ENCODE data around the gene ATP5ME.
"Not testable (repeated sequence)": the region's sequence is repeated elsewhere in the genome, so short reads cannot be mapped to it uniquely, and the experiment has no call there.

ATP5ME gene

DNA sequence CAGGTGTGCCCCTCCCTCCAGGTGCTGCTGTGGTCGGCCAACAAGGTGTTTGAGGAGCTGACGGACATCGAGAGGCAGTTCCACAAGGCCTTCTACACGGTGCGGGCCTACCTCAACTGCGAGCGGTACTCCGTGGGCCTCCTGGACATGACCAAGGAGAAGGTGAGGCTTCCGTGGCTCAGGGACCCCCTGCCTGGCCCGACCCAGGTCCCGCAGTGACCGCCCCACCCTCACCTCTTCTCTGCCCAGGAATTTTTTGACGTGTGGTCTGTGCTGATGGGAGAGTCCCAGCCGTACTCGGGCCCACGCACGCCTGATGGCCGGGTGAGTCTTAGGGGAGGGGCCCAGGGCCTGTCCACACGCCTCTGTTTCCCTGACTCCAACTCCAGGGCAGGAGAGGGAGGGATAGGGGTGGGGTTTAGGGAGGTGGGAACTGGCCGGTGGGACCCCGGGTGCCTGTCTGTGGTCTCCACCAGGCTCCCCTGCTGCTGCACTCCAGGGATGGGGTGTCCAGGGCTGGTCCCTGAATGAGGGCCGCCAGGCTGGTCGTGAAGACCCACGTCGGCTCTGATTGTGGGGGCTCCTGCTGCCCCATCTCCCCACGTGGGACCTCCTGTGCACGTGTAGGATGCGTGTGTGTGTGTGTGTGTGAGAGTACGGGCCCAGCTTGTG, 20.1 kb downstream of the ATP5ME start:
- no peak for DNase-seq

DNA sequence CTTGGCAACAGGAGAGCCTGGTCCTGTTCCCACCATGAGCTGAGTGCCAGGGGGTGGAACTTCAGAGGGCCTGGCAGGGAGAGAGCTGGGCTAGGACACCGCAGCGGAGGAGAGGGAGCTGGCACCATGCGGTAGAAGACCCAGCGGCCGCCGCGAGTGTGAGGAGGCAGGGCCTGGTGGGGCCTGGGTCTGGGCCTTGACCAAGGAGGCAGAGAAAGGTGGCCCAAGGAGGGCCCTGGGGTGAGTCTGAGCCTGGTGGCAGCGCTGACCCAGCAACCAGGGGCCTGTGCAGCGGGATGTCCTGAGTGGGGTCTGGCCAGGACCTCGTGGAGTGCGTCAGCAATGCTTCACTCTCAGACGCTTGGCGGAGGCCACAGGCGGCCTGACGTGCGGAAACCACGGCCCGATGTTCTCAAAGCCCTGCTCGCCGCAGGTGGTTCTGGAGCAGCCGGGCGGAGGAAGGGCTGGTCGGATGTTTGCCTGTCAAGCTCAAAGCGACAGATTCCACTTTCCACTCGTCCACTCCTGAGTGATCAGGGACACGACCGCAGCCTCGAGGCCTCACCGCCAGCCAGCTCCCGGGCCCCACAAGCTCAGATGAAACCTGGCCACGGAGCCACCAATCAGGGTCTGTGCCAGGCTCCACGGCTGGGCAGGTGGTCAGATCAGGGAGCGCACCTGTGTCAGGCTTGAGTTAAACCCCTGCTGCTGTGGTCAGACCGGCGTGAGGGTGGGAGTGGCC, 20.8 kb downstream of the ATP5ME start:
- DNase-seq: no peak

DNA sequence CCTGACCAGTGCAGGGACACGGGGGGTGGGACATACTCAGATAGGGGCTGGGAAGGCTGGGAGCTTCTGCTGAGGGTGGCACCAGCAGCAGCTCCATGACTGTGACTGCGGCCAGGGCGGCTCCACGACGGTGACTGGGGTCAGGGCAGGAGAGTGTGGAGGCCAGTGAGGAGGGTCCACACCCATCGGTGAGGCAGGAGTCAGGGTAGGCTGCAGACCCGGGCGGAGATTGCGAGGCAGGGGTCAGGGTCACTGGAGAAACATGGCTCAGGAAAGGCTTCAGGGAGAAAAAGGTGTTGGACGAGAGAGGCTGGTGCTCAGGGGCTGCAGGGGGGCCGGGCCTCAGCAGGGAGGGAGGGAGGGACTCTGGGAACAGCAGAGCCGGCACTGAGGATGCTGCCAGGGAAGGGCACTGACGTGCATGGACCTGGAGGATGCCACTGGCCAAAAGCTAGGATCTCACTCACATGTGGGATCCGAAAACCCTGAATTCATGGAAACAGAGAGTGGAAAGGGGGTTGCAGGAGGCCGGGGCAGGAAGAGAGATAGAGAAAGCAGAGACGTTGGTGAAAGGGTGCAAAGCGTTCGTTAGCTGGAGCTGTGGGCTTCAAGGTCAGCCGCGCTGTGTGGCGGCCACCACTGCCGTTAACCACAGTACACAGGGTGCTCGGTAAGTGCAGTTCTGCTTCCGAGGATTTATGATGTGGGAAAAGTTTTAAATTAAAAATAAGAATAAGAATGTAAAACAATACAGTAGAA, 22.0 kb downstream of the ATP5ME start:
- DNase-seq: no peak

DNA sequence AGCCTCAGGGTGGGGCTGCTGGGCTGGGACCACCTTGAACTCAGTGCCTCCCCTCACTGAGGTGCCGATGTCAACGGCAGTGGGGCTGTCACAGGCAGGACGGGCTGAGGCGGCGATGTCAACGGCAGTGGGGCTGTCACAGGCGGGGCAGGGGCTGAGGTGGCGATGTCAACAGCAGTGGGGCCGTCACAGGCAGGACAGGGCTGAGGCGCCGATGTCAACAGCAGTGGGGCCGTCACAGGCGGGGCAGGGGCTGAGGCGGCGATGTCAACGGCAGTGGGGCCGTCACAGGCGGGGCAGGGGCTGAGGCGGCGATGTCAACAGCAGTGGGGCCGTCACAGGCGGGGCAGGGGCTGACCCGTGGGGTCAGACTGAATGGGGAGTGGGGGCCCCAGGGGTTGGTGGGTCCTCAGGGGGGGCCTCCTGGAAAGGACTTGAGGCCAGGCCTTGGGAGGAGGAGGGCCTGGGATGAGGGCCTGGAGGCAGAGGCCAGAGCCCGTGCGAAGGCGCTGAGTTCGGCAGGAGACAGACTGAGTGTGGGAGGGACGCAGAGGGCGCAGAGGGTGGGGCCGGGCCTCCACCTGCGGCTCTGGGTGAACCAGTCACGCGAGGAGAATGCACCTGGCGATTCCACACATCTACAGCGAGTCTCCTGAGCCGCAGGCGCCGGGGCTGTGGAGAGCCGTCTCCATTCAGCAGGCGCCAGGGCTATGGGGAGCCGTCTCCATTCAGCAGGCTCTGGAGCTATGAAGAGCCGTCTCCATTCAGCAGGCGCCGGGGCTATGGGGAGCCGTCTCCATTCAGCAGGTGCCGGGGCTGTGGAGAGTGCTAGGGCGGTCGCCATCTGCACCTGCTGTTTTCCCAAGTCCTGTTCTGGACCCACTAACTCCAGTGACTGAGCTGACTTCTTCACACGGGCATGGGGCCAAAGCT, 22.9 kb downstream of the ATP5ME start:
- no peak for DNase-seq

DNA sequence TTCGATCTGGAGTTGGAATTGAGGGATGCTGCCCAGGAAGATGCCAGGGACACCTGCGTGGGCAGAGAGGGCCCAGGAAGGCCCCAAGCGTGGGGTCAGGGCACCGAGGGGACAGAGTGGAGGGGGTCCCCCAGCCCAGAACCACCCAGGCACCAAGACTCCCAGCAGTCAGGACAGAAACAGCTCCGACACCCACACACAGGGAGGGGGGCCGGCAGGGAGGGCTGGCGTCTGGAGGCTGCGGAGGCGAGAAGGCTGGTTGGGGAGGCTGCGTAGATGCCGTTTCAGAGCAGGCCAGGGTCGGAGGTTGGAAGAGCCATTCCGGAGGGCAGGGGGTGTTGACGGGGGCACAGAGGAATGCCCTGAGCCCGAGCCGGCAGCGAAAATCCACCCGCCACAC, 23.6 kb downstream of the ATP5ME start:
- no peak for DNase-seq

DNA sequence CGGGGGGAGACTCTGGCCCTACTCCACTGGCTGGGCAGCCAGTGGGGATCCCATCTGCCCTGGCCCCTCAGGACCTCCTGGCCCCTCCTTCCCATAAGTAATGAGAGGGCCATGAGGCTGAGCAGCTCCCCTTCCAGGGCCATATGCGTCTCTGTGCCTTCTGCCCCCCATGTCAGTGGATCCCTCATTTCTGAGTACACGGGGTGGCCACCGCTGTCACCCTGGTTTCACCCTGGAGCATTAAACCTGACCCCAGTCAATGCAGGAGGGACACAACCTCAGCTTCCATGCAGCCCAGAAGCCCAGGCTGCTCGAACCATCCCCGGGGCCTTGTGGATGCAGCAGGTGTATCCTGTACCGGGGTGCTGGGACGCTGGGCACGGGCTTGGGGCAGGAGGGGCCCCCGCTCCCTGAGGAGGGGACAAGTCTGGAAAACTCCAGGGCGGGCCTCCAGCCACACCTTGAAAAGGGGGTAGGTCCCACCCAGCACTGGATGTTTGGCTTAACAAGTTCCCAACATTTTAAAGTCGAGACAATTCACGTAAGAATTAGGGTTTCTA, 24.2 kb downstream of the ATP5ME start:
- no peak for DNase-seq

DNA sequence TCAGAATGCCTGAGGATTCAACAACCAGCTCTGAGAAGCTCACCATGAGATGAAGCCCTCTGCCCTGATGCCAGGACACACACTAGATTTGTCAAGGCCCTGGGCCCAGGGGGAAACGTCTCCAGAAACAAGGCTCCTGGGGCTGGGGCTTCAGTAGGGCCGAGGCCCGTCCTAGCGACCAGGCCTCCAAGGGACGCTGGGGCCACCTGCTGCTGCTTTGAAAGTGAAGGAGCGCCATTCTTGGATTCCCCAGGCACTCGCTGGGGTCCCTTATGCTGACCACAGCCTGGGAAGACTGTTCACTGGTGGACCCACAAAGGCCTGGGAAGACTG, 24.8 kb downstream of the ATP5ME start:
- DNase-seq: no peak

DNA sequence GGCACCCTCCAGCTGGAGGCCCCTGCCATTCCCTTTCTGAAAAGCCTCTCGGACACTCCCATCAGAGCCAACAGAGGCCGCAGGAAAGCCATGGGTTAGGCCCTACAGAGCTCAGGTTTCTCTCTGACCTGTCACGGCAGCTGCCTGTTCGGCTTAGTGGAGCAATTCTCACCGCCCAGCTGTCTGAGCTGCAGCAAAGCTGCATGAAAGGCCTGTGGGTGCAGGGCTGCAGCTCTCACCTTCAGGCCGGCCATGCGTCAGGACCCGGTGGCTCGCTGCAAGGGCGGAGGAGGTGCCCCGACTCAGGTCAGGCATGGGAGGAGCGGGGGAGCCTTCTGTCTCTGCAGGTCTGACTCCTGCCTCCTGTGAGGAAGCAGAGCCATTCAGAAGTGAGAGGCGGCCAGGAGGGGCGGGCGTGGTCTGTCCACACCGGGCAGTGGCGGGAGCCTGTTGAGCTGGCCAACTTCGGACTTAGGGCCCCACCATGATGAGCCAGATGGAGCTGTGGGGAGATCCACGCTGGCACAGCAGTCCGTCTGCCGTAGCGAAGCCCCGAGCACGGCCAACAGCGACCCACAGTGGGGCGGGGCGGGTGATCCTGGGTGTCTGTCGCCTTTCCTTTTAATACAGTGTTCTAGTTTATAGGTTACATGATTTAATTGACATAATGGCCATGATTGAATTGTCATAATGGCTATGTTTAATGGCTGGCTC, 25.3 kb downstream of the ATP5ME start:
- DNase-seq: no peak

DNA sequence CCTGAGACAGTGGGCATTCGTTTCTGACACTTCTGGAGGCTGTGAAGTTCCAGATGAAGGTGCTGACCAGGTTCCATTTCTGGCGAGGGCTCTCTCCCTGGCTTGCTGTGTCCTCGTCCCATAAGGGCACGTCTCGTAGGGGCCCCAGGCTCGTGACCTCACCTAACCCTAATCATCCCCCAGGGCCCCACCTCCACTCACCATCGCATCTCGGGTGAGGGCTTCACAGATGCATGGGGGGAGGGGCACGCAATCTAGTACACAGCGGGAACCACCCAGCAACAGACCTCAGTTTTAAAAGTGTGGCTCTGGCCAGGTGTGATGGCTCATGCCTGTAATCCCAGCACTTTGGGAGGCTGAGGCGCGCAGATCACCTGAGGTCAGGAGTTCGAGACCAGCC, 26.6 kb downstream of the ATP5ME start:
- DNase-seq: no peak

DNA sequence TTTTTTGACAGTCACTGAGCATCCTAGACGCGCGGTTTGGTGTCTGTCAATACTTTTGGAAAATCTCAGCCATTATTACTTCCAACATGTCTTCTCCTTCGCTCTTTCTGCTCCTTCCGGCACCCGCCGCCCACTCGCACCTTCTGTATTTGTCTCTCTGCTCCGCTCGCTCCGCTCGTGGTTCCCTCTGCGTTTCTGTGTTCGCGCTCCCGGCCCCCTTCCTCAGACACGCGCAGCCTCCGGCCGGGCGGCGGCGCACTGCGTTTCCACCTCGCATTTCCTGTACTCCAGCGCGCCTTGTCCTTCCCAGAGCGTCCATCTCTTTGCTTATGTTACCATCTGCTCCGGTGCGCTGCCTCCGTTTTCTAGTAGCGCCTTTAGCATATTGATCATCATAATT, 27.6 kb downstream of the ATP5ME start:
- DNase-seq: peak; percentile 10

DNA sequence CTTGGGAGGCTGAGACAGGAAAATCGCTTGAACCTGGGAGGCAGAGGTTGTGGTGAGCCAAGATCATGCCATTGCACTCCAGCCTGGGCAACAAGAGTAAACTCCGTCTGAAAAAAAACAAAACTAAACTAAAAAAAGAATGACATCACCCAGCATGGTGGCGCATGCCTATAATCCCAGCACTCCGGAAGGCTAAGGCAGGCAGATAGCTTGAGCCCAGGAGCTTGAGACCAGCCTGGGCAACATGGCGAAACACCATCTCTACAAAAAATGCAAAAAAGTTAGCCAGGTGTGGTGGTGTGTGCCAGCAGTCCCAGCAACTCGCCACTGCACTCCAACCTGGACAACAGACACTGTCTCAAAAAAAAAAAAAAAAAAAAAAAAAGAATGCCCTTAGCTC, 31.7 kb downstream of the ATP5ME start:
- DNase-seq: not testable (repeated sequence)

DNA sequence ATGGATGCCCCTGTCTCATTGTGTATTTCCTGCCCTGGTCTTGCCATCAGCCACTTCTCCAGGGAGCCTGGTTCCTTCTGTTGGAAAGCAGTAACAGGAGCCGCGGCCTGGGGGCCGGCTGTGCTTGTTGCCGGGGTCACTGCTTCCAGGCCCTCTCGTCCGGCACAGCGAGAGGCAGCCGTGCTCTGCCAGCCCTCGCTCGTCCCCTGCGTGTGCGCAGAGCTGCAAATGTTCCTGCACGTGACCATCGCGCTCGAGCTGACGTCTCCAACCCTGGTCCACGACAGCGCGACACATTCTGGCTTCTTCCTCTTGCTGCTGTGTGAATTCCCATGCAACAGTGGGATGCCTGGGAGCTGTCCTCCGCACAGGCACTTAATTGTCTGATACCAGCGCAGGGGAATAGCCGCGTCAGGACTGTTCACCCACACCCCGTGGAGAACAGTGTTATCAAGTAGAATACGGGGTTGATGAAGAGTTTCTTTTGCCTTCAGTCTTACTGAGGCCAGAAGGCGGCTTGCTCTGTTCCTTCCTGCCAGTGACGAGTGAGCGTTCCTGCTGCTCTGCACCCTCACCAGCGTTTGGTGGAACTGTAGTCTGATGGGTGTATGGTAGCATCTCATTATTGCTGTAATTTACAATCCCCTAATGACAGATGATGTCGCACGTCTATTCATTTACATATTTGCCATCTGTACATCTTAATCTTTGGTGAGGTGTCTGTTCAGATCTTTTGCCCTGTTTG, 36.4 kb downstream of the ATP5ME start:
- DNase-seq: no peak

DNA sequence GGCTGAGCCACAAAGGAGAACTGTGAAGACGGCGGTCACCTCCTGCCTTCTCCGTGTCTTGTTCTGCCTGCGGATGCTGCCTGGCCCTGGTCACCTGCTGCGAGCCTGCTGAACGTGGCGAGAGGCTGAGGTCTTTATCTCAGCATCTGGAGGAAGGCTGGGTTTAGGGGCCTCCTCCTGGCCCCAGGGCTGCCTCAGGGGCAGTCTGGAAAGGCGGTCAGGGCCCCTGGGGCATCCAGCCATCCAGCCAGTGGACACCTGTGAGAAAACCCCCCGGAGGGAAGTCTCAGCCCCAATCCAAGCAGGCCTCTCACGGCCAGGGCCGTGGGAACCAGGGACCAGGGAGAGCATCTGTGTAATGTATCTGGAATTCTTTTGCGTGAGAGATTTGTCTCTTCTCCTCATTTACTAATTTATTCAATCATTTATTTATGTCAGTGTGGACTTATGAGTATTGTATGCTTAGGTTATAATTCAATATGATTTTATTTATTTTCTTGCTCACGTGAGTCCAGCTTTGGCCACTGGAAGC, 37.4 kb downstream of the ATP5ME start:
- DNase-seq: no peak

DNA sequence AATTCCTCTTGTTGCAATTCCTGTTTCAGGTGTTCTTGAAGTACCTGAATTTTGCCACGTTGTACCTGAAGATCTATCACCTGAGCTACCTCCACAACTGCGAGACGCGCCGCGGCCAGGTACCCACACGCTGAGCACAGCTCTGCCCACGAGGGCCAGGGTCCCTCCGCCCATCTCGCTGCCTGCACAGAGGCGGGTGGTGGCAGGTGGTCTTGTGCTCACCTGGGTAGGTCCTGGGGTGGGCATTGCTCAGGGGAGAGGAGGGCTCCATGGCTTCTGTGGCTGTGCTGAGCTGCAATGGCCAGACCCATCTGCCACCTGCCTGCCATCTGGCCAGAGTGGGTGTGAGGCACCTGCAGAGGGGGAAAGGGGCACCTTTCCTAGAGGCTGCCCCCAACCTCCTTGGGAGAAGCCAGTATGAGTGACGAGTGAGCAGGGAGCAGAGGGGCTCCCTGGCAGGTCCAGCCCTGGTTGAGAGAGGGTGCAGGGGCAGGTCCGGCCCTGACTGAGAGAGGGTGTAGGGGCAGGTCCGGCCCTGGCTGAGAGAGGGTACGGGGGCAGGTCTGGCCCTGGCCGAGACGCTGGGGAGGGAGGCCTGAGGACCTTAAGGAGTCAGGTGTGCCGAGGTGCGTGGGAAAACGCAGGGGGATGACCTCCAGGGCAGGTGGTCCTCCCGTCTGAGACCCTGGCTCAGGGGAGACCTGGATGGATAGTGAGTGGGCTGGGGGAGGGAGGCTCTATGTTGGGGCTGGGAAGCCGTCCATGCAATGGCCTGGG, 38.0 kb downstream of the ATP5ME start:
- no peak for DNase-seq

DNA sequence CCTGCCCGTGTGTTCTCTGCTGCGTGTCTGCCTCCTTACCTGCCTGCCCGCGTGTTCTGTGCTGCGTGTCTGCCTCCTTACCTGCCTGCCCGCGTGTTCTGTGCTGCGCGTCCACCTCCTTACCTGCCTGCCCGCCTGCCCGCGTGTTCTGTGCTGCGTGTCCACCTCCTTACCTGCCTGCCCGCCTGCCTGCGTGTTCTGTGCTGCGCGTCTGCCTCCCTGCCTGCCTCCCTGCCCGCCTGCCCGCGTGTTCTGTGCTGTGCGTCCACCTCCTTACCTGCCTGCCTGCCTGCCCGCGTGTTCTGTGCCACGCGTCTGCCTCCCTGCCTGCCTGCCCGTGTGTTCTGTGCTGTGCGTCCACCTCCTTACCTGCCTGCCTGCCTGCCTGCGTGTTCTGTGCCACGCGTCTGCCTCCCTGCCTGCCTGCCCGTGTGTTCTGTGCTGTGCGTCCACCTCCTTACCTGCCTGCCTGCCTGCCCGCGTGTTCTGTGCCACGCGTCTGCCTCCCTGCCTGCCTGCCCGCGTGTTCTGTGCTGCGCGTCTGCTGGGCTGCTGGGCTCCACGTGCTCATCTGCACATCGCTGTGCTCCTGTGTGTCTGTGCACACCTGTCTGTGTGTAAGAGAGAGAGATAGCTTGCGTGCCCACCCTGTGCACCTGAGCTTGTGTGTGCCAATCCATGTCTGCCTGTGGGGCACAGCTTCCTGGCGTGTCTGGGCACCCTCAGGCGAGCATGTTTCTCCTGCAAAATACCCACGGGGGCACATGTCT, 38.8 kb downstream of the ATP5ME start:
- DNase-seq: not testable (repeated sequence)

DNA sequence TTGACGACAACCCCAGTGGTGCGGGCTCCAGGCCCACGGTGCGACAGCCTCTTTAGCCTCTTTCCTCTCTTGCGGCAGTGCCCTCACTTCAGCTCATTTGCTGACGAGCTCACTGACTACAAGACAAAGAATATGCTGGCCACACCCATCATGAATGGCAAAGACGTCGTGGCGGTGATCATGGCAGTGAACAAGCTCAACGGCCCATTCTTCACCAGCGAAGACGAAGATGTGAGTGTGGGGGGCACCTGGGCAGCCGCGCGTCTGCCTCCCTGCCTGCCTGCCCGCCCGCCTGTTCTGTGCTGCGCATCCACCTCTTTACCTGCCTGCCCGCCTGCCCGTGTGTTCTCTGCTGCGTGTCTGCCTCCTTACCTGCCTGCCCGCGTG, 39.5 kb downstream of the ATP5ME start:
- no peak for DNase-seq

DNA sequence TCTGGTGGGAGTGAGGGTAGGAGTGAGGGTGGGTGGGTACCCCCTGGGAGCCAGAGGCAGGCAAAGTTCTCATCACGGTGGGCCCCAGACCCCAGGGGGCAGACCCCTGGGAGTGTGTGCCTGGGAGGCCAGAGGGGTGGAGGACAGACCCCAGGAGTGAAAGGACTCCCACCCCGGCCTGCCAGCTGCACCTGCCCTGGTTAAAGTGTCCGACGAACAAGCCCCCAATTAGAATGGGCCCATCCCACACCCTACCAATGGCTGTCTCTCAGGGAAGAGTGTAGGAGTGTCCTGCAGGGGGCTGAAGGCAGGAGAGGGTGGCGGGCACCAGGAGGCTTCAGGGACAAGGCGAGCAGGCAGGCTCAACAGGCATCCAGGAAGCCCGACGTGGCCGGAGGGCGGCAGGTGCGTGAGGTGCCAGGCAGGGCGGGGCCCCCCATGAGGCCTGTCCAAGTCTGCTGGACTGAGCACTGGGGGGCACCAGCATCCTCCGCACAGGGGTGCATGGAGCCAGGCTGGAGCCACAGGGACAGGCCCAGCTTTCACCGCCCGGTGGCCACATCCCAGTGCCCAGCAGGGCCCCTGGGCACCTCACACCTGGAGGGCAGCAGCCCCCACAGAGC, 40.0 kb downstream of the ATP5ME start:
- DNase-seq: no peak

DNA sequence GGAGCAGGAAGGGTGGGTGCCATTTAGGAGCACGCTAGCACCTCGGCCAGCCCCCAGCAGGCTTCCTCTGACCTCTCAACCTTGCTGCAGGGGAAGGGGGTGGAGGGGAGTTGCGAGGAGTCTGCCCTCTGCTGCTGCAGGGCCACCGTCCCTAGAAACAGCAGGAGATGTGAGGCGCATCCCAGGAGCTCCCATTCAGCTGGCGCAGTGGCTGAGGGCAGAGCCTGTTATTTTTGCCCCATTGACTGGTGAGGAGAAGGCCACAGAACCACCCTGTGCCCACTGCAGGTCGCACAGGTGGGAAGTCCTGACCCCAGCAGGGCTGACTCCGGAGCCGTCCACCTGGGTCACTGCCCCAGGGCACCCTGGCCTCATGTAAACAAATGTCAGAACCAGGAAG, 40.7 kb downstream of the ATP5ME start:
- DNase-seq: no peak

DNA sequence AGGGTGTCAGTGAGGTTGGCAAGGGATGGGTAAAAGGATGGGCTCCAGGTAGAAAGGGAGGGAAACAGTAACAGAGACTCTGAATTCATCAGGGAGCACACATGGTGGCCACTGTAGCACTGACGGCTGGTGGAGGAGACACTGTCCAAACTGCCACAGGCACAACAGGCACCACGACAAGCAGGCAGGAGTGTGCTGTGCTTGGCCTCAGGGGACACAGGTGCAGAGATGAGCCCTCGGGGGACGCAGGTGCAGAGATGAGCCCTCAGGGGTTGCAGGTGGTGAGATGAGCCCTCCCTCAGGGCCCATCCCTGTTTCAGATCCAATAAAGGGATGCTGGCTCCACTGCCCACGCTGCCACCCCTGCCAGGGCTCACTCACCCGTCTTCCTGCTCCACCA, 41.1 kb downstream of the ATP5ME start:
- no peak for DNase-seq
